Activated naive CD8-positive, alpha-beta T cell treated with anti-CD3 and anti-CD28 coated beads, Interleukin-2, amount 50 U/mL, for 24 hours (primary cell): ENCODE data around the gene LYPD1.

Experiments used
- ATAC-seq: fragments of 150-1000 bp; cut with Tn5 transposase; one replicate; pipeline ENCODE4 v1.10.0; 2021
- DNase-seq: peaks from one replicate; pipeline ENCODE4 v3.0.0; 2021
- H3K27ac Mint-ChIP-seq: one replicate; pipeline ENCODE4 v1.8.0; 2021; ENCODE audit warnings: mild to moderate bottlenecking, mixed read lengths
- H3K27me3 Mint-ChIP-seq: one replicate; pipeline ENCODE4 v1.8.0; 2021; ENCODE audit warnings: mixed read lengths
- H3K36me3 Mint-ChIP-seq: one replicate; pipeline ENCODE4 v1.8.0; 2021; ENCODE audit warnings: low read depth, mixed read lengths
- H3K4me1 Mint-ChIP-seq: one replicate; pipeline ENCODE4 v1.8.0; 2021; ENCODE audit warnings: mixed read lengths
- H3K4me3 Mint-ChIP-seq: one replicate; pipeline ENCODE4 v1.8.0; 2021; ENCODE audit warnings: mild to moderate bottlenecking, moderate library complexity, mixed read lengths
- H3K9me3 Mint-ChIP-seq: one replicate; pipeline ENCODE4 v1.8.0; 2021; ENCODE audit warnings: mixed read lengths

Gene LYPD1

DNA sequence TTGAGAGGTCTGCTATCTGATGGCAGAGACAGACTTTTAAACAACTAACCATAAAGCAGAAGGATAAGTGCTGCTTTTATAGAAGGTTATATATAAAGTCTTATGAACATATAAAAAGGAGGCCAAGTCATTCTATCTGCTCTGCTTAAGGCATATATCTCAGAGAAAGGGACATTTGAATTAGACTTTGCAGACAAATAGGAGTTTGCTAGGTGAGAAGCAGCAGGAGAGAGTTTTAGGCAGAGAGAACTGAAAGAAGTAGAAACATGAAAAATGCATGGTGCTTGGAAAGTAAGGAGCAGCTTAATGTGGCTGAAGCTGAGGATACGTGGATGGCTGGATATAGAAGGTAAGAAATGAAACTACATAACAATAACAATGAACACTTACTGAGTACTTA is 65.4 kb downstream of the LYPD1 start:
- Mint-ChIP-seq H3K9me3 (peaks cover 4% of the 10 kb centered on the region), H3K4me1 (no peaks in the 10 kb centered on the region), H3K4me3 (no peak overlapping the region), H3K27ac (no peak overlapping the region), H3K36me3 (no peaks in the 10 kb centered on the region), H3K27me3 (peaks cover 5% of the 10 kb centered on the region)
- ATAC-seq, result no peak
- DNase-seq, result no peak

- Mint-ChIP-seq H3K27ac (no peak overlapping the region), H3K27me3 (peaks cover 7% of the 10 kb centered on the region), H3K36me3 (no peaks in the 10 kb centered on the region), H3K4me1 (no peaks in the 10 kb centered on the region), H3K9me3 (peaks cover 10% of the 10 kb centered on the region), H3K4me3 (no peak overlapping the region)
- DNase-seq (no peak), ATAC-seq (no peak)
Measured at GRCh38 chr2:132599556-132599955, 70.4 kb downstream of the LYPD1 start.

GRCh38 chr2:132598536-132598935 is 71.5 kb downstream of the LYPD1 start:
- DNase-seq, result no peak
- H3K4me1 Mint-ChIP-seq, result no peaks in the 10 kb centered on the region
- H3K4me3 Mint-ChIP-seq, result no peak overlapping the region
- H3K36me3 Mint-ChIP-seq, result no peaks in the 10 kb centered on the region
- no peak for ATAC-seq
- H3K27me3 Mint-ChIP-seq, result peaks cover 7% of the 10 kb centered on the region
- no peak overlapping the region for H3K27ac Mint-ChIP-seq
- H3K9me3 Mint-ChIP-seq, result peaks cover 10% of the 10 kb centered on the region

DNA sequence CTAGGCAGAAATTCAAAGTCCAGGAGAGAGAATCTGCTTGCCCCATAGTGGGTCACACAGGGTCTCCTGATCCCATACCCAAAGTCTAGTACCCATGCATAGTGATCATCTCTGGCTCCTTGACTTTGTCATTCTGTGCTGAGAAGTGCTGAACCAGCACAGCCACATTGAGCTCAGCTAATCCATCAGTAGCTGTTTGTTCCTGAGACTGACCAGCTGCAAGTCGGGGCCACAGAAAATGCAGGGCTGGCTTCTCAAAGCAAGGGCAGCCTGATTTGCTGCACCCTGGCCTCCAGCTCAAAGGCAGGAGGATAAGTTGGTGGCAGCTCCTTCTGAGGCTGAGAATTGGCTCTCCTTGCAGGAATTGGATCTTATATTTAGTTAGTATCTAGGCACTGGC is 72.2 kb downstream of the LYPD1 start:
- Mint-ChIP-seq H3K4me3 (no peak overlapping the region), H3K9me3 (peaks cover 10% of the 10 kb centered on the region), H3K27ac (no peak overlapping the region), H3K4me1 (no peaks in the 10 kb centered on the region), H3K27me3 (peaks cover 7% of the 10 kb centered on the region), H3K36me3 (no peaks in the 10 kb centered on the region)
- DNase-seq (no peak), ATAC-seq (no peak)

GRCh38 chr2:132597166-132597565 is 72.8 kb downstream of the LYPD1 start:
- Mint-ChIP-seq H3K9me3 (peaks cover 10% of the 10 kb centered on the region), H3K4me3 (no peak overlapping the region), H3K27me3 (peaks cover 7% of the 10 kb centered on the region), H3K4me1 (no peaks in the 10 kb centered on the region), H3K27ac (no peak overlapping the region), H3K36me3 (no peaks in the 10 kb centered on the region)
- DNase-seq (no peak), ATAC-seq (no peak)

- Mint-ChIP-seq H3K4me1 (no peaks in the 10 kb centered on the region), H3K36me3 (no peaks in the 10 kb centered on the region)
Measured at GRCh38 chr2:132595693-132596092, 74.3 kb downstream of the LYPD1 start.

DNA sequence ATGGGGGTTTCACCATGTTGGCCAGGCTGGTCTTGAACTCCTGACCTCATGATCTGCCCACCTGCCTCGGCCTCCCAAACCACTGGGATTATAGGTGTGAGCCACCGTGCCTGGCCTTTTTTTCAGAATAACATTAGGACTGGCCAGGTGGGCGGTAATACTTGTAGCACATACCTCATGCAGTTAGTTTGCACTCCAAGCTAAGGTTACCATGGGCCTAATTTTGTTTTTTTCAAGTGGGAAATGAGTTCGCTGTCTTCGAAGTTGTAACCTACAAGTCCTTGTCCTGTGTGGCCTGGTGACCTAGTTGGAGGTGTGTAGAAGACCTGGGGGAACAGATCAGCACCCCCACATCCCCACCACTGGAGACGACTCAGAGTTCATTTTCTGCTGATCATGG is 74.8 kb downstream of the LYPD1 start:
- Mint-ChIP-seq H3K4me1 (no peaks in the 10 kb centered on the region), H3K27ac (no peak overlapping the region), H3K36me3 (no peaks in the 10 kb centered on the region), H3K9me3 (peaks cover 9% of the 10 kb centered on the region), H3K27me3 (peaks cover 6% of the 10 kb centered on the region), H3K4me3 (no peak overlapping the region)
- no peak for ATAC-seq
- DNase-seq, result no peak

More at GRCh38 chr2:132595693-132596092, 74.3 kb downstream of the LYPD1 start:
- no peak for DNase-seq
- Mint-ChIP-seq H3K4me3 (no peak overlapping the region), H3K27ac (no peak overlapping the region), H3K27me3 (peaks cover 7% of the 10 kb centered on the region), H3K9me3 (peaks cover 10% of the 10 kb centered on the region)
- no peak for ATAC-seq
